Measurements from ENCODE around the gene ERLIN1.
A peak's percentile ranks its signal among the peaks of the same experiment; 100 is the strongest.

The ERLIN1 gene

DNA sequence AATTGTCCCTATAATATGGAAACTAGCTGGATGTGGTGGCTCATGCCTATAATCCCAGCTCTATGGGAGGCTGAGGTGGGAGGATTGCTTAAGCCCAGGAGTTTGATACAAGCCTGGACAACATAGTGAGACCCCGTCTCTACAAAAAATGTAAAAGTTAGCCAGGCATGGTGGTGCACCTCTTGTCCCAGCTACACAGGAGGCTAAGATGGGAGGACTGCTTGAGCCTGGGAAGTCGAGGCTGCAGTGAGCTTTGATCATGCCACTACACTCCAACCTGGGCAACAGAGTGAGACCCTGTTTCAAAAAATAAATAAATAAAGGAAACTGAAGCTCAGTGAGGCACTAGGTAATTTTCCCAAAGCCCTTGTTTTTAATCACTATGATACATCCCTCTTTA, 15.7 kb upstream of the ERLIN1 start:
- no peak for TF ChIP-seq TAF1 (IDR thresholded peaks at IDR 0.05; ENCODE audit: borderline replicate concordance, insufficient read depth, low read length)
- TF ChIP-seq, protein P1, sequence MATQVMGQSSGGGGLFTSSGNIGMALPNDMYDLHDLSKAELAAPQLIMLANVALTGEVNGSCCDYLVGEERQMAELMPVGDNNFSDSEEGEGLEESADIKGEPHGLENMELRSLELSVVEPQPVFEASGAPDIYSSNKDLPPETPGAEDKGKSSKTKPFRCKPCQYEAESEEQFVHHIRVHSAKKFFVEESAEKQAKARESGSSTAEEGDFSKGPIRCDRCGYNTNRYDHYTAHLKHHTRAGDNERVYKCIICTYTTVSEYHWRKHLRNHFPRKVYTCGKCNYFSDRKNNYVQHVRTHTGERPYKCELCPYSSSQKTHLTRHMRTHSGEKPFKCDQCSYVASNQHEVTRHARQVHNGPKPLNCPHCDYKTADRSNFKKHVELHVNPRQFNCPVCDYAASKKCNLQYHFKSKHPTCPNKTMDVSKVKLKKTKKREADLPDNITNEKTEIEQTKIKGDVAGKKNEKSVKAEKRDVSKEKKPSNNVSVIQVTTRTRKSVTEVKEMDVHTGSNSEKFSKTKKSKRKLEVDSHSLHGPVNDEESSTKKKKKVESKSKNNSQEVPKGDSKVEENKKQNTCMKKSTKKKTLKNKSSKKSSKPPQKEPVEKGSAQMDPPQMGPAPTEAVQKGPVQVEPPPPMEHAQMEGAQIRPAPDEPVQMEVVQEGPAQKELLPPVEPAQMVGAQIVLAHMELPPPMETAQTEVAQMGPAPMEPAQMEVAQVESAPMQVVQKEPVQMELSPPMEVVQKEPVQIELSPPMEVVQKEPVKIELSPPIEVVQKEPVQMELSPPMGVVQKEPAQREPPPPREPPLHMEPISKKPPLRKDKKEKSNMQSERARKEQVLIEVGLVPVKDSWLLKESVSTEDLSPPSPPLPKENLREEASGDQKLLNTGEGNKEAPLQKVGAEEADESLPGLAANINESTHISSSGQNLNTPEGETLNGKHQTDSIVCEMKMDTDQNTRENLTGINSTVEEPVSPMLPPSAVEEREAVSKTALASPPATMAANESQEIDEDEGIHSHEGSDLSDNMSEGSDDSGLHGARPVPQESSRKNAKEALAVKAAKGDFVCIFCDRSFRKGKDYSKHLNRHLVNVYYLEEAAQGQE (IDR thresholded peaks at IDR 0.05; ENCODE audit: insufficient read depth in 1 of 2, low read depth in 2 of 2, low read length in 2 of 2): no peak
- TF ChIP-seq POLR2AphosphoS5 (IDR thresholded peaks at IDR 0.05; ENCODE audit: low read depth, low read length): no peak
- TF ChIP-seq FOXP2 (optimal IDR thresholded peaks at IDR 0.05; ENCODE audit: borderline replicate concordance, extremely low read depth, extremely low read length, insufficient read depth): no peak
- TF ChIP-seq SIN3A (IDR thresholded peaks at IDR 0.05; ENCODE audit: borderline replicate concordance, insufficient read depth, low read length): no peak

DNA sequence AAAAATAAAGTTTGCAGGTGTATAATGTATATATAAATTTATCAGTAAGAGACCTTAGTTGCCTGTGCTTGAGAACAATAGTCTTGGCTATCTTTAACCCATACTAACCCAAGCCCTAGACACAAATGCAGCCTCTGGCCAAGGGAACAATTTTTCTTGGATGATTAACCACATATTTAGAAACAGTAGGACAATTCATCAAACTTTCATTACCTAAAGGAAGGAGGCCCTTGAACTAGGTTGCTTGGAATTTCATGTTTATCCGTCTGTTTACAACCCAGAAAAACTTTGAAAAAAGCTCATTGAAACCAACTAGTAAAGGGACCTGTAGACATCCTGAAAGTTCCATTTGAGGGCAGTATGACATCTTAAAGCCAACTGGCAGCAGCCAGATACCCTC, 8.9 kb upstream of the ERLIN1 start:
- TF ChIP-seq TAF1 (IDR thresholded peaks at IDR 0.05; ENCODE audit: borderline replicate concordance, insufficient read depth, low read length) (no peak), FOXP2 (optimal IDR thresholded peaks at IDR 0.05; ENCODE audit: borderline replicate concordance, extremely low read depth, extremely low read length, insufficient read depth) (no peak), POLR2AphosphoS5 (IDR thresholded peaks at IDR 0.05; ENCODE audit: low read depth, low read length) (no peak), SIN3A (IDR thresholded peaks at IDR 0.05; ENCODE audit: borderline replicate concordance, insufficient read depth, low read length) (no peak)
- TF ChIP-seq, protein P1 (IDR thresholded peaks at IDR 0.05; ENCODE audit: insufficient read depth in 1 of 2, low read depth in 2 of 2, low read length in 2 of 2): no peak

DNA sequence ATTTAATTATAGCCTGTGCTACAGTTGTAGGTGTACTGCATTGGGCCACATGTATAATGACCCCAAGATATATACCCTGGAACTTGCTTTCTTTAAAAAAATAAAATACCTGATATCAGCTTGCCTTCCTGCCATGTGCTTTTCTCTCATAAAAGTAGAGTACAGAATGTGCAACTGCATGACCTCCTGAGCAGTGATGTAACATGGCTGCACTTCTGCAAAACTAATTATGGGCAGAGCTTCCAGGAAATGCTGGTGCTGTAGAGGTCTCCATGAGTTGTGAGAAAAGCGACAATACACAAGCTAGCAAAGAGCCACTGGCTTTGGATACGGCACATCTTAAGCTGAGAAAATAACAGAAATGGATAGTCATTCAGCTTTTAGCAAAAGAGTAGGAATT, 6.5 kb upstream of the ERLIN1 start:
- no peak for TF ChIP-seq FOXP2 (optimal IDR thresholded peaks at IDR 0.05; ENCODE audit: borderline replicate concordance, extremely low read depth, extremely low read length, insufficient read depth)
- TF ChIP-seq SIN3A (IDR thresholded peaks at IDR 0.05; ENCODE audit: borderline replicate concordance, insufficient read depth, low read length): no peak
- TF ChIP-seq, protein P1 (IDR thresholded peaks at IDR 0.05; ENCODE audit: insufficient read depth in 1 of 2, low read depth in 2 of 2, low read length in 2 of 2): no peak
- no peak for TF ChIP-seq POLR2AphosphoS5 (IDR thresholded peaks at IDR 0.05; ENCODE audit: low read depth, low read length)
- no peak for TF ChIP-seq TAF1 (IDR thresholded peaks at IDR 0.05; ENCODE audit: borderline replicate concordance, insufficient read depth, low read length)

DNA sequence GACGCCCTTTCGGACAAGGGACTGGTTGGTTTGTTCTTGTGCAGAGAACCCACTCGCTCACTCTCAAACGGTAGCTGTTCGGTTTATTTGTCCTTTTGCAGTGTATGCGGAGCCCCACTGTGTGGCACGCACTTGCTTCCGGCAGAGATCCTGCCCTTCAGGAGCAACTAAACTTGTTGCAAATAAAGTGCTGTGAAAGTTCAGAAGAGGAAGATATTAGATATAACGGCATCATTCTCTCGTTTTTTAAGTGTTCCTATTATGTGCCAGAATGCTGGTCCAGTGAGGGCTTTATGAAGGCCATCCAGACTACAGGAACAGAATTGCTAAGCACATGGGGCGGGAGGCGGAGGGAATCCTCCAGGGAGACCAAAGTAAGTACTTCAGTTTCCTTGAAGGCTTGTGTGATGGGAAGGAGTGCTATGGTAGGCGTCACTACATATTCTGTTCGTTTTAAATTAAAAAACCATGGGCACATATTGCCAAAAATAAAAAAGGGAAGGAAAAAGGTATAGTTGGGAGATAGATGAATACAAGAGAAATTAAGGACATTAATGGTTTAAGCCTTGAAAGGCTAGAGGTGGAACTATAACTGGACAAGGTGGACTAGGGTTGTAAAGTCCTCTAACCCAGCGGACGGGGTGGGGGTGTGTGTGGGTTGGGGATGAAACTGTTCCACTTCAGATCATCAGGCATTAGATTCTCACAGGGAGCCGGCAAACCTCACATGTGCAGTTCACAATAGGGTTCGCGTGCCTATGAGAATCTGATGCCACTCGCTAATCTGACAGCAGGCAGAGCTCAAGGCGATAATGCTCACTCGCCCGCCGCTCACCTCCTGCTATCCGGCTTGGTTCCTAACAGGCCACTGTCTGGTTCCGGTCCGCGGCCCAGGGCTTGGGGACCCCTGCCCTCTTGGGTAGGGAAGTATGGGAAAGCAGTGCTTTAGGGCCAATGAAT, 704 bp upstream of the ERLIN1 start:
- TF ChIP-seq, protein P1 (IDR thresholded peaks at IDR 0.05; ENCODE audit: insufficient read depth in 1 of 2, low read depth in 2 of 2, low read length in 2 of 2): no peak
- TF ChIP-seq POLR2AphosphoS5 (IDR thresholded peaks at IDR 0.05; ENCODE audit: low read depth, low read length) (no peak; the same call in 1 of the 2 replicates), FOXP2 (optimal IDR thresholded peaks at IDR 0.05; ENCODE audit: borderline replicate concordance, extremely low read depth, extremely low read length, insufficient read depth) (no peak), SIN3A (IDR thresholded peaks at IDR 0.05; ENCODE audit: borderline replicate concordance, insufficient read depth, low read length) (peak; percentile 33; the same call in 1 of the 2 replicates), TAF1 (IDR thresholded peaks at IDR 0.05; ENCODE audit: borderline replicate concordance, insufficient read depth, low read length) (no peak; the same call in 1 of the 2 replicates)

Measured in PFSK-1 (cell line).